HEK293 (cell line): ENCODE measurements around the gene ZNF200.

Experiments
- CTCF ChIA-PET: fragments of 350-600 bp; formaldehyde crosslinking; extraction: SDS; loops from one replicate; lab custom pipeline; 2021; ENCODE audit warnings: antibody characterized with exemption; lab: Yijun Ruan, JAX
- POLR2A ChIA-PET: fragments of 300-600 bp; formaldehyde crosslinking; extraction: SDS; loops from one replicate; lab custom pipeline; 2020; ENCODE audit warnings: antibody characterized with exemption, inconsistent platforms; lab: Yijun Ruan, JAX
- H3K27ac ChIP-seq: fragments of 200-500 bp; sonication (Bioruptor generic); 2 replicates; pipeline ENCODE4 v1.5.1; 2014; ENCODE audit warnings: low read depth, low read length, control low read depth, inconsistent platforms; ENCODE audit errors: extremely low read depth
- H3K36me3 ChIP-seq, 2 experiments: fragments of 200-500 bp in 1 of 2; sonication (Bioruptor generic) in 1 of 2; 1 replicate in 1 of 2; 2 replicates in 1 of 2; pipeline ENCODE4 v1.5.1; 2014 to 2017; ENCODE audit warnings: inconsistent platforms in 2 of 2, low read length in 2 of 2; ENCODE audit not compliant: control insufficient read depth in 2 of 2, insufficient read depth in 1 of 2
- H3K4me1 ChIP-seq: fragments of 200-500 bp; sonication (Bioruptor generic); 2 replicates; pipeline ENCODE4 v1.5.1; 2014; ENCODE audit warnings: mild to moderate bottlenecking, low read length, inconsistent platforms; ENCODE audit not compliant: control insufficient read depth, insufficient read depth
- H3K4me3 ChIP-seq: 2 replicates; pipeline ENCODE4 v1.5.1; 2011; ENCODE audit warnings: low read depth, mild to moderate bottlenecking, control low read depth, low read length, moderate library complexity
- H3K9me3 ChIP-seq: fragments of 200-500 bp; sonication (Bioruptor generic); 2 replicates; pipeline ENCODE4 v1.5.1; 2014; ENCODE audit warnings: low read depth, low read length, inconsistent platforms; ENCODE audit not compliant: control insufficient read depth, insufficient read depth
- KLF10 ChIP-seq: fragments of 450-650 bp; IDR thresholded peaks from 2 replicates; pipeline ENCODE4 v1.5.1; 2018; ENCODE audit warnings: missing biosample characterization, mild to moderate bottlenecking, missing genetic modification characterization
- KLF16 ChIP-seq: fragments of 450-650 bp; formaldehyde crosslinking; IDR thresholded peaks from 2 replicates; pipeline ENCODE4 v1.5.1; 2017; ENCODE audit warnings: missing biosample characterization, missing genetic modification characterization
- SCRT1 ChIP-seq: fragments of 450-650 bp; formaldehyde crosslinking; IDR thresholded peaks from 2 replicates; pipeline ENCODE4 v1.5.1; 2016; ENCODE audit warnings: missing biosample characterization, missing genetic modification characterization, borderline replicate concordance
- SETDB1 ChIP-seq: IDR thresholded peaks from one replicate; pipeline ENCODE4 v1.6.1; 2017; ENCODE audit warnings: mild to moderate bottlenecking, low read length, moderate library complexity, mixed read lengths; ENCODE audit not compliant: insufficient read length
- ZBTB17 ChIP-seq: fragments of 450-650 bp; formaldehyde crosslinking; IDR thresholded peaks from 2 replicates; pipeline ENCODE4 v1.5.1; 2016; ENCODE audit warnings: missing biosample characterization, missing genetic modification characterization
- ZEB2 ChIP-seq: fragments of 450-650 bp; formaldehyde crosslinking; IDR thresholded peaks from 2 replicates; pipeline ENCODE4 v1.5.1; 2016; ENCODE audit warnings: missing biosample characterization, missing genetic modification characterization
- ZFP37 ChIP-seq: fragments of 450-650 bp; formaldehyde crosslinking; IDR thresholded peaks from 2 replicates; pipeline ENCODE4 v1.5.1; 2016; ENCODE audit warnings: missing biosample characterization, missing genetic modification characterization
- ZFP41 ChIP-seq: fragments of 450-650 bp; formaldehyde crosslinking; IDR thresholded peaks from 2 replicates; pipeline ENCODE4 v1.5.1; 2016; ENCODE audit warnings: missing biosample characterization, missing genetic modification characterization, borderline replicate concordance
- ZIC2 ChIP-seq: fragments of 450-650 bp; formaldehyde crosslinking; IDR thresholded peaks from 2 replicates; pipeline ENCODE4 v1.5.1; 2016; ENCODE audit warnings: missing biosample characterization, missing genetic modification characterization
- ZNF114 ChIP-seq: fragments of 450-650 bp; formaldehyde crosslinking; IDR thresholded peaks from 2 replicates; pipeline ENCODE4 v1.5.0; 2017; ENCODE audit warnings: missing biosample characterization, missing genetic modification characterization
- ZNF184 ChIP-seq: fragments of 450-650 bp; IDR thresholded peaks from 2 replicates; pipeline ENCODE4 v1.5.1; 2018; ENCODE audit warnings: missing biosample characterization, mild to moderate bottlenecking, missing genetic modification characterization
- ZNF2 ChIP-seq: fragments of 450-650 bp; formaldehyde crosslinking; IDR thresholded peaks from 2 replicates; pipeline ENCODE4 v1.5.1; 2016; ENCODE audit warnings: missing biosample characterization, missing genetic modification characterization
- ZNF24 ChIP-seq: fragments of 450-650 bp; formaldehyde crosslinking; IDR thresholded peaks from 2 replicates; pipeline ENCODE4 v1.5.1; 2016; ENCODE audit warnings: missing biosample characterization, missing genetic modification characterization
- ZNF335 ChIP-seq: fragments of 450-650 bp; formaldehyde crosslinking; conservative IDR thresholded peaks from 2 replicates; pipeline ENCODE4 v1.5.1; 2016; ENCODE audit warnings: missing biosample characterization, missing genetic modification characterization
- ZNF561 ChIP-seq: fragments of 450-650 bp; IDR thresholded peaks from 2 replicates; pipeline ENCODE4 v1.5.1; 2018; ENCODE audit warnings: missing biosample characterization, missing genetic modification characterization, borderline replicate concordance
- ZNF660 ChIP-seq: fragments of 450-650 bp; IDR thresholded peaks from 2 replicates; pipeline ENCODE4 v1.5.1; 2018; ENCODE audit warnings: missing biosample characterization, mild to moderate bottlenecking, missing genetic modification characterization
- ZNF777 ChIP-seq: fragments of 450-650 bp; formaldehyde crosslinking; IDR thresholded peaks from 2 replicates; pipeline ENCODE4 v1.5.1; 2017; ENCODE audit warnings: missing biosample characterization, missing genetic modification characterization, borderline replicate concordance
- ZNF792 ChIP-seq: fragments of 450-650 bp; formaldehyde crosslinking; IDR thresholded peaks from 2 replicates; pipeline ENCODE4 v1.5.1; 2016; ENCODE audit warnings: missing biosample characterization, missing genetic modification characterization
- ZSCAN30 ChIP-seq: fragments of 450-650 bp; IDR thresholded peaks from 2 replicates; pipeline ENCODE4 v1.5.1; 2018; ENCODE audit warnings: missing biosample characterization, mild to moderate bottlenecking, missing genetic modification characterization, moderate library complexity
- ZXDB ChIP-seq: fragments of 450-650 bp; formaldehyde crosslinking; IDR thresholded peaks from 2 replicates; pipeline ENCODE4 v1.5.1; 2016; ENCODE audit warnings: missing biosample characterization, missing genetic modification characterization
- TF ChIP-seq, protein P1 (sequence below): fragments of 450-650 bp; formaldehyde crosslinking; conservative IDR thresholded peaks from 2 replicates; pipeline ENCODE4 v1.5.1; 2016; ENCODE audit warnings: low read depth, missing biosample characterization, missing genetic modification characterization
- TF ChIP-seq, protein P2 (sequence below): fragments of 450-650 bp; formaldehyde crosslinking; IDR thresholded peaks from 2 replicates; pipeline ENCODE4 v1.5.1; 2016; ENCODE audit warnings: missing biosample characterization, missing genetic modification characterization
- TF ChIP-seq, protein P3 (sequence below): fragments of 450-650 bp; formaldehyde crosslinking; IDR thresholded peaks from 2 replicates; pipeline ENCODE4 v1.5.0; 2017; ENCODE audit warnings: missing biosample characterization, missing genetic modification characterization, borderline replicate concordance
- TF ChIP-seq, protein P4 (sequence below): fragments of 450-650 bp; formaldehyde crosslinking; conservative IDR thresholded peaks from 2 replicates; pipeline ENCODE4 v1.5.1; 2016; ENCODE audit warnings: low read depth, missing biosample characterization, missing genetic modification characterization

The ZNF200 gene

DNA sequence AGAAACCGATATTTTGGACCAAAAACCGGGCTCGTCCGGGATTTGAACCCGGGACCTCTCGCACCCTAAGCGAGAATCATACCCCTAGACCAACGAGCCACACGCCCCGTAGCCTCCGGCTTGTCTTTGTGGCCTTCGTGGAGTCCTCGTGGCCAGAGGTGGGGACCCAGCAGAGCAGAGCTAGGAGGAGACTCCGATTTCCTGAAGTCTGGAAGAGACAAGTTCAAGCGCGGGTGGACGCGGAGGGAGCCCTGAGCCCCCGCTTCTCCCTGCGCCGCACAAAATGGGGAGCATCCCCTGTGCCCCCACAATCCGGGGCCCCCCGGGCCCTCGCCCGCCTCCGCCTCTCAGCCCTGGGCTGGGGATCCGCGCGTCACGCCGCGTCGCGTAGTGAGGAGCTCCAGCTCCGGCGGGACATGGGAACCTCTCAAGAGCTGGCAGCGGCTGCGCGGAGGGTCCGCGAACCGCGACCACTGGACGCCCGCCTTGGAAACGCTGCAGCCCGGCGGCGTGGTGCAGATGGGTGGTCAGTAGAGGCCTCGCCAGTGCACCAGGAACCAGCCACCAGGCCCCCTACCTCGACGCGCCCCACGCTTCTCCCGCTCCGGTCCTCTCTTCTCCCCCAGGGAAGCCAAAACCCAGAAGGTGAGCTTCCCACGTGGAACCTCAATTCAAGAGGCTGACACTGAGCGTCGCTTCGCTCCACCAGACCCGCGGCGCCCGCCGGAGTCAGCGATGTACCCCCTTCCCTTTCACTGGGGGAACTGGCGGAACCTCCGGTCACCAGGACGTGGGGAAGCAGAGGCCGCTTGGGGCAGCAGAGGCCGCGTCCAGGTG, 52.1 kb downstream of the ZNF200 start:
- Histone ChIP-seq H3K4me1 (no peaks in the 10 kb centered on the region), H3K4me3 (peak overlapping the region; percentile 52), H3K36me3 (no peaks in the 10 kb centered on the region), H3K9me3 (no peaks in the 10 kb centered on the region), H3K27ac (peak overlapping the region; percentile 35; the same call in 1 of the 2 replicates)
- ChIA-PET POLR2A (interaction anchor here (0.8 to 2.6 kb wide), 6 partner anchors 9 to 100 kb away, joined by 3 to 15 read pairs (median 6); partner anchors contain the start of gene ZNF213), CTCF (interaction anchor here (0.6 to 1.9 kb wide), 7 partner anchors 11 to 471 kb away, joined by 3 to 9 read pairs (median 3); no protein-coding TSS in a partner anchor)
- peak; percentile 56; the same call in 1 of the 2 replicates for TF ChIP-seq ZBTB17
- TF ChIP-seq, protein P1, sequence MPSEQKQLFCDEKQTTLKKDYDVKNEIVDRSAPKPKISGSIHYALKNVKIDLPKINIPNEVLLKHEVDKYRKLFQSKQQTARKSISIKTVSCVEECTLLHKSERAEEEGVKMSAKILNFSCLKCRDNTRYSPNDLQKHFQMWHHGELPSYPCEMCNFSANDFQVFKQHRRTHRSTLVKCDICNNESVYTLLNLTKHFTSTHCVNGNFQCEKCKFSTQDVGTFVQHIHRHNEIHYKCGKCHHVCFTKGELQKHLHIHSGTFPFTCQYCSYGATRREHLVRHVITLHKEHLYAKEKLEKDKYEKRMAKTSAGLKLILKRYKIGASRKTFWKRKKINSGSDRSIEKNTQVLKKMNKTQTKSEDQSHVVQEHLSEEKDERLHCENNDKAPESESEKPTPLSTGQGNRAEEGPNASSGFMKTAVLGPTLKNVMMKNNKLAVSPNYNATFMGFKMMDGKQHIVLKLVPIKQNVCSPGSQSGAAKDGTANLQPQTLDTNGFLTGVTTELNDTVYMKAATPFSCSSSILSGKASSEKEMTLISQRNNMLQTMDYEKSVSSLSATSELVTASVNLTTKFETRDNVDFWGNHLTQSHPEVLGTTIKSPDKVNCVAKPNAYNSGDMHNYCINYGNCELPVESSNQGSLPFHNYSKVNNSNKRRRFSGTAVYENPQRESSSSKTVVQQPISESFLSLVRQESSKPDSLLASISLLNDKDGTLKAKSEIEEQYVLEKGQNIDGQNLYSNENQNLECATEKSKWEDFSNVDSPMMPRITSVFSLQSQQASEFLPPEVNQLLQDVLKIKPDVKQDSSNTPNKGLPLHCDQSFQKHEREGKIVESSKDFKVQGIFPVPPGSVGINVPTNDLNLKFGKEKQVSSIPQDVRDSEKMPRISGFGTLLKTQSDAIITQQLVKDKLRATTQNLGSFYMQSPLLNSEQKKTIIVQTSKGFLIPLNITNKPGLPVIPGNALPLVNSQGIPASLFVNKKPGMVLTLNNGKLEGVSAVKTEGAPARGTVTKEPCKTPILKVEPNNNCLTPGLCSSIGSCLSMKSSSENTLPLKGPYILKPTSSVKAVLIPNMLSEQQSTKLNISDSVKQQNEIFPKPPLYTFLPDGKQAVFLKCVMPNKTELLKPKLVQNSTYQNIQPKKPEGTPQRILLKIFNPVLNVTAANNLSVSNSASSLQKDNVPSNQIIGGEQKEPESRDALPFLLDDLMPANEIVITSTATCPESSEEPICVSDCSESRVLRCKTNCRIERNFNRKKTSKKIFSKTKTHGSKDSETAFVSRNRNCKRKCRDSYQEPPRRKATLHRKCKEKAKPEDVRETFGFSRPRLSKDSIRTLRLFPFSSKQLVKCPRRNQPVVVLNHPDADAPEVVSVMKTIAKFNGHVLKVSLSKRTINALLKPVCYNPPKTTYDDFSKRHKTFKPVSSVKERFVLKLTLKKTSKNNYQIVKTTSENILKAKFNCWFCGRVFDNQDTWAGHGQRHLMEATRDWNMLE (tag by site-specific recombination), result no peak
- TF ChIP-seq, protein P2, sequence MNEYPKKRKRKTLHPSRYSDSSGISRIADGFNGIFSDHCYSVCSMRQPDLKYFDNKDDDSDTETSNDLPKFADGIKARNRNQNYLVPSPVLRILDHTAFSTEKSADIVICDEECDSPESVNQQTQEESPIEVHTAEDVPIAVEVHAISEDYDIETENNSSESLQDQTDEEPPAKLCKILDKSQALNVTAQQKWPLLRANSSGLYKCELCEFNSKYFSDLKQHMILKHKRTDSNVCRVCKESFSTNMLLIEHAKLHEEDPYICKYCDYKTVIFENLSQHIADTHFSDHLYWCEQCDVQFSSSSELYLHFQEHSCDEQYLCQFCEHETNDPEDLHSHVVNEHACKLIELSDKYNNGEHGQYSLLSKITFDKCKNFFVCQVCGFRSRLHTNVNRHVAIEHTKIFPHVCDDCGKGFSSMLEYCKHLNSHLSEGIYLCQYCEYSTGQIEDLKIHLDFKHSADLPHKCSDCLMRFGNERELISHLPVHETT, result peak; percentile 29; the same call in 1 of the 2 replicates
- TF ChIP-seq ZFP41 (tag by site-specific recombination), result no peak
- TF ChIP-seq KLF10 (tag by site-specific recombination), result peak; percentile 52; the same call in 1 of the 2 replicates
- TF ChIP-seq ZNF2, result peak; percentile 20; the same call in 1 of the 2 replicates
- peak; percentile 63 for TF ChIP-seq ZEB2
- TF ChIP-seq, protein P3, sequence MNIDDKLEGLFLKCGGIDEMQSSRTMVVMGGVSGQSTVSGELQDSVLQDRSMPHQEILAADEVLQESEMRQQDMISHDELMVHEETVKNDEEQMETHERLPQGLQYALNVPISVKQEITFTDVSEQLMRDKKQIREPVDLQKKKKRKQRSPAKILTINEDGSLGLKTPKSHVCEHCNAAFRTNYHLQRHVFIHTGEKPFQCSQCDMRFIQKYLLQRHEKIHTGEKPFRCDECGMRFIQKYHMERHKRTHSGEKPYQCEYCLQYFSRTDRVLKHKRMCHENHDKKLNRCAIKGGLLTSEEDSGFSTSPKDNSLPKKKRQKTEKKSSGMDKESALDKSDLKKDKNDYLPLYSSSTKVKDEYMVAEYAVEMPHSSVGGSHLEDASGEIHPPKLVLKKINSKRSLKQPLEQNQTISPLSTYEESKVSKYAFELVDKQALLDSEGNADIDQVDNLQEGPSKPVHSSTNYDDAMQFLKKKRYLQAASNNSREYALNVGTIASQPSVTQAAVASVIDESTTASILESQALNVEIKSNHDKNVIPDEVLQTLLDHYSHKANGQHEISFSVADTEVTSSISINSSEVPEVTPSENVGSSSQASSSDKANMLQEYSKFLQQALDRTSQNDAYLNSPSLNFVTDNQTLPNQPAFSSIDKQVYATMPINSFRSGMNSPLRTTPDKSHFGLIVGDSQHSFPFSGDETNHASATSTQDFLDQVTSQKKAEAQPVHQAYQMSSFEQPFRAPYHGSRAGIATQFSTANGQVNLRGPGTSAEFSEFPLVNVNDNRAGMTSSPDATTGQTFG (tag by site-specific recombination), result no peak
- TF ChIP-seq KLF16, result peak; percentile 37; the same call in 1 of the 2 replicates
- TF ChIP-seq, protein P4, sequence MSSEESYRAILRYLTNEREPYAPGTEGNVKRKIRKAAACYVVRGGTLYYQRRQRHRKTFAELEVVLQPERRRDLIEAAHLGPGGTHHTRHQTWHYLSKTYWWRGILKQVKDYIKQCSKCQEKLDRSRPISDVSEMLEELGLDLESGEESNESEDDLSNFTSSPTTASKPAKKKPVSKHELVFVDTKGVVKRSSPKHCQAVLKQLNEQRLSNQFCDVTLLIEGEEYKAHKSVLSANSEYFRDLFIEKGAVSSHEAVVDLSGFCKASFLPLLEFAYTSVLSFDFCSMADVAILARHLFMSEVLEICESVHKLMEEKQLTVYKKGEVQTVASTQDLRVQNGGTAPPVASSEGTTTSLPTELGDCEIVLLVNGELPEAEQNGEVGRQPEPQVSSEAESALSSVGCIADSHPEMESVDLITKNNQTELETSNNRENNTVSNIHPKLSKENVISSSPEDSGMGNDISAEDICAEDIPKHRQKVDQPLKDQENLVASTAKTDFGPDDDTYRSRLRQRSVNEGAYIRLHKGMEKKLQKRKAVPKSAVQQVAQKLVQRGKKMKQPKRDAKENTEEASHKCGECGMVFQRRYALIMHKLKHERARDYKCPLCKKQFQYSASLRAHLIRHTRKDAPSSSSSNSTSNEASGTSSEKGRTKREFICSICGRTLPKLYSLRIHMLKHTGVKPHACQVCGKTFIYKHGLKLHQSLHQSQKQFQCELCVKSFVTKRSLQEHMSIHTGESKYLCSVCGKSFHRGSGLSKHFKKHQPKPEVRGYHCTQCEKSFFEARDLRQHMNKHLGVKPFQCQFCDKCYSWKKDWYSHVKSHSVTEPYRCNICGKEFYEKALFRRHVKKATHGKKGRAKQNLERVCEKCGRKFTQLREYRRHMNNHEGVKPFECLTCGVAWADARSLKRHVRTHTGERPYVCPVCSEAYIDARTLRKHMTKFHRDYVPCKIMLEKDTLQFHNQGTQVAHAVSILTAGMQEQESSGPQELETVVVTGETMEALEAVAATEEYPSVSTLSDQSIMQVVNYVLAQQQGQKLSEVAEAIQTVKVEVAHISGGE (tag by site-specific recombination), result peak; percentile 39
- TF ChIP-seq ZXDB (tag by site-specific recombination), result peak; percentile 58
- peak; percentile 71 for TF ChIP-seq ZNF24 (tag by site-specific recombination)
- 0 out of 2 replicates have a peak, but pooled peaks have one; percentile 43 for TF ChIP-seq ZNF184
- peak; percentile 58; the same call in 1 of the 2 replicates for TF ChIP-seq ZFP37 (tag by site-specific recombination)
- peak; percentile 30; the same call in 1 of the 2 replicates for TF ChIP-seq ZIC2 (tag by site-specific recombination)
- peak; percentile 54; the same call in 1 of the 2 replicates for TF ChIP-seq ZSCAN30 (tag by site-specific recombination)
- TF ChIP-seq ZNF792, result 0 out of 2 replicates have a peak, but pooled peaks have one; percentile 45
- TF ChIP-seq ZNF335 (tag by site-specific recombination), result peak; percentile 60
- TF ChIP-seq ZNF114 (tag by site-specific recombination), result no peak
- TF ChIP-seq SETDB1, result no peak
- TF ChIP-seq ZNF561, result peak; percentile 49; the same call in 1 of the 2 replicates
- TF ChIP-seq ZNF777, result 0 out of 2 replicates have a peak, but pooled peaks have one; percentile 11
- TF ChIP-seq ZNF660 (tag by site-specific recombination), result peak; percentile 88
- TF ChIP-seq SCRT1, result no peak
